Keratinocyte (primary cell): ENCODE results near the gene P4HTM. TPM values are rescaled to one million over a fixed set of nuclear protein-coding genes. Genes with fewer than 3 reads are reported as not detected.

ENCODE experiments used
- DNase-seq: peaks from one replicate; pipeline ENCODE4 v3.0.0-alpha.2; 2011; ENCODE audit warnings: low read depth, missing footprints, low spot score
- FAIRE-seq: peaks from 2 replicates; lab custom pipeline; 2011; peaks lifted over from hg19 to GRCh38; lab: Jason Lieb, UNC
- H2AFZ ChIP-seq: 2 replicates; pipeline ENCODE4 v1.6.0; 2012; ENCODE audit warnings: low read length, control low read depth, inconsistent platforms; ENCODE audit not compliant: control insufficient read depth
- H3K27ac ChIP-seq: 2 replicates; pipeline ENCODE4 v1.5.1; 2011; ENCODE audit warnings: low read length; ENCODE audit not compliant: control insufficient read depth, insufficient read depth
- H3K27me3 ChIP-seq: 3 replicates; pipeline ENCODE4 v1.6.0; 2011; ENCODE audit warnings: low read length; ENCODE audit not compliant: control insufficient read depth, insufficient read depth; ENCODE audit errors: extremely low read depth
- H3K36me3 ChIP-seq, 2 experiments: 2 replicates in 1 of 2; 3 replicates in 1 of 2; pipeline ENCODE4 v1.5.1; 2011; ENCODE audit warnings: low read length in 2 of 2, mild to moderate bottlenecking in 1 of 2; ENCODE audit not compliant: control insufficient read depth in 2 of 2, insufficient read depth in 2 of 2; ENCODE audit errors: extremely low read depth in 1 of 2
- H3K4me1 ChIP-seq: 3 replicates; pipeline ENCODE4 v1.5.1; 2011; ENCODE audit warnings: low read length; ENCODE audit not compliant: control insufficient read depth, insufficient read depth; ENCODE audit errors: extremely low read depth
- H3K4me2 ChIP-seq: 3 replicates; pipeline ENCODE4 v1.6.0; 2011; ENCODE audit warnings: low read depth, low read length; ENCODE audit not compliant: control insufficient read depth, insufficient read depth; ENCODE audit errors: extremely low read depth
- H3K4me3 ChIP-seq, 3 experiments: fragments of 200-600 bp in 1 of 3; sonication (generic) in 1 of 3; 2 replicates in 2 of 3; 3 replicates in 1 of 3; pipeline ENCODE4 v1.5.1; 2011 to 2016; ENCODE audit warnings: low read length in 3 of 3, mild to moderate bottlenecking in 3 of 3, control low read depth in 2 of 3, inconsistent platforms in 1 of 3, low read depth in 1 of 3, mixed read lengths in 1 of 3, mixed run types in 1 of 3, moderate library complexity in 1 of 3; ENCODE audit not compliant: control insufficient read depth in 2 of 3, insufficient read depth in 2 of 3; ENCODE audit errors: extremely low read depth in 1 of 3
- H3K79me2 ChIP-seq: 2 replicates; pipeline ENCODE4 v1.6.0; 2012; ENCODE audit warnings: low read length; ENCODE audit not compliant: control insufficient read depth, insufficient read depth
- H3K9ac ChIP-seq: 3 replicates; pipeline ENCODE4 v1.6.0; 2011; ENCODE audit warnings: low read length; ENCODE audit not compliant: control insufficient read depth, insufficient read depth; ENCODE audit errors: extremely low read depth
- H3K9me1 ChIP-seq: 3 replicates; pipeline ENCODE4 v1.6.0; 2011; ENCODE audit warnings: low read length; ENCODE audit not compliant: control insufficient read depth, insufficient read depth; ENCODE audit errors: extremely low read depth
- H3K9me3 ChIP-seq: 2 replicates; pipeline ENCODE4 v1.5.1; 2012; ENCODE audit warnings: low read depth, low read length; ENCODE audit not compliant: control insufficient read depth
- H4K20me1 ChIP-seq: 3 replicates; pipeline ENCODE4 v1.6.0; 2011; ENCODE audit warnings: low read length; ENCODE audit not compliant: control insufficient read depth, insufficient read depth; ENCODE audit errors: extremely low read depth
- CTCF ChIP-seq, 3 experiments: IDR thresholded peaks in 1 of 3; conservative IDR thresholded peaks in 1 of 3; optimal IDR thresholded peaks in 1 of 3; 2 replicates in 2 of 3; 3 replicates in 1 of 3; pipeline versions ENCODE3 to v1.5.1; 2011; ENCODE audit warnings: low read length in 3 of 3, mild to moderate bottlenecking in 3 of 3, moderate library complexity in 2 of 3, control low read depth in 1 of 3, inconsistent platforms in 1 of 3; ENCODE audit not compliant: insufficient read depth in 2 of 3; ENCODE audit errors: extremely low read depth in 1 of 3
- EZH2 ChIP-seq: IDR thresholded peaks from one replicate; pipeline ENCODE4 v1.6.1; 2012; ENCODE audit warnings: inconsistent platforms, mild to moderate bottlenecking, low read length, moderate library complexity
- dilution Hi-C: fragments of 300-500 bp; cut with MboI; formaldehyde crosslinking; loops from one replicate; pipeline ENCODE4 v1.7.0; 2020; ENCODE audit warnings: low sequenced_read_pairs; ENCODE audit not compliant: extremely low pct_ligation_motif_present
- polyA plus RNA-seq, 5 experiments: library from polyadenylated mRNA; depleted of rRNA in 3 of 5; stranded (reverse) in 3 of 5; stranded (forward) in 1 of 5; unstranded in 1 of 5; fragments of >200 nt; gene quantifications; 1 replicate in 1 of 5; 2 replicates in 3 of 5; 3 replicates in 1 of 5; pipeline versions ENCODE4 v1.2.1 to v1.2.3, GENCODE V29; 2011 to 2012; ENCODE audit warnings: missing spikeins in 2 of 5, low read depth in 1 of 5, low replicate concordance in 1 of 5

Gene P4HTM
- polyA plus RNA-seq, 1 donor (not counting 4 experiments of a cell fraction or from before 2014, with no cell fraction given), result 0.93 TPM

- H4K20me1 ChIP-seq, result no peaks in the 10 kb centered on the region
- H3K4me1 ChIP-seq, result peaks cover 15% of the 10 kb centered on the region
- no peak for DNase-seq
- TF ChIP-seq EZH2 (no peak), CTCF (optimal IDR thresholded peaks at IDR 0.05 in 1 of 3, IDR thresholded peaks at IDR 0.05 in 1 of 3, conservative IDR thresholded peaks at IDR 0.05 in 1 of 3; ENCODE audit: extremely low read depth in 1 of 3, insufficient read depth in 2 of 3, low read length in 3 of 3) (no peak)
- H3K9me1 ChIP-seq, result no peaks in the 10 kb centered on the region
- no peaks in the 10 kb centered on the region for H3K79me2 ChIP-seq
- no peak overlapping the region for H2AFZ ChIP-seq
- FAIRE-seq, result no peak
- H3K27me3 ChIP-seq, result no peaks in the 10 kb centered on the region
- no peak overlapping the region for H3K4me3 ChIP-seq
- H3K9me3 ChIP-seq, result no peaks in the 10 kb centered on the region
- no peak overlapping the region for H3K4me2 ChIP-seq
- H3K27ac ChIP-seq, result no peak overlapping the region
- no peak overlapping the region for H3K9ac ChIP-seq
- no peaks in the 10 kb centered on the region for H3K36me3 ChIP-seq
- dilution Hi-C loops, result no loop called here
Measured at GRCh38 chr3:48991851-48992545, 2.0 kb downstream of the P4HTM start.

GRCh38 chr3:48993834-48994233 lies 3.8 kb downstream of the P4HTM start:
- no peak overlapping the region for H3K9ac ChIP-seq
- H3K79me2 ChIP-seq, result no peaks in the 10 kb centered on the region
- dilution Hi-C loops, result no loop called here
- H3K4me2 ChIP-seq, result no peak overlapping the region
- TF ChIP-seq EZH2 (no peak), CTCF (optimal IDR thresholded peaks at IDR 0.05 in 1 of 3, IDR thresholded peaks at IDR 0.05 in 1 of 3, conservative IDR thresholded peaks at IDR 0.05 in 1 of 3; ENCODE audit: extremely low read depth in 1 of 3, insufficient read depth in 2 of 3, low read length in 3 of 3) (no peak)
- DNase-seq, result no peak
- peaks cover 15% of the 10 kb centered on the region for H3K4me1 ChIP-seq
- H3K27me3 ChIP-seq, result no peaks in the 10 kb centered on the region
- H3K9me1 ChIP-seq, result no peaks in the 10 kb centered on the region
- H2AFZ ChIP-seq, result no peak overlapping the region
- no peaks in the 10 kb centered on the region for H3K36me3 ChIP-seq
- no peak overlapping the region for H3K4me3 ChIP-seq
- no peaks in the 10 kb centered on the region for H4K20me1 ChIP-seq
- no peaks in the 10 kb centered on the region for H3K9me3 ChIP-seq
- no peak overlapping the region for H3K27ac ChIP-seq
- no peak for FAIRE-seq
